ENCODE measurements around the gene TMCO4. TPM values are rescaled to one million over a fixed set of nuclear protein-coding genes. Genes with fewer than 3 reads are reported as not detected.

TMCO4 gene
- total RNA-seq, 4 donors from 2014 or later, result 22.5 to 26.2 (median 23.8) TPM

GRCh38 chr1:19680644-19681043 lies 119.1 kb downstream of the TMCO4 start:
- TF ChIP-seq CTCF (IDR thresholded peaks at IDR 0.05; ENCODE audit: low read depth), result no peak

GRCh38 chr1:19679691-19680090 lies 120.0 kb downstream of the TMCO4 start:
- TF ChIP-seq CTCF (IDR thresholded peaks at IDR 0.05; ENCODE audit: low read depth), result no peak

- TF ChIP-seq CTCF (IDR thresholded peaks at IDR 0.05; ENCODE audit: low read depth), result no peak
These were observed 120.7 kb downstream of the TMCO4 start for GRCh38 chr1:19678931-19679453.

- TF ChIP-seq CTCF (IDR thresholded peaks at IDR 0.05; ENCODE audit: low read depth), result no peak
These were observed 121.2 kb downstream of the TMCO4 start for GRCh38 chr1:19678493-19678892.

GRCh38 chr1:19676438-19676922 lies 123.2 kb downstream of the TMCO4 start:
- TF ChIP-seq CTCF (IDR thresholded peaks at IDR 0.05; ENCODE audit: low read depth), result no peak

GRCh38 chr1:19675797-19676196 lies 123.9 kb downstream of the TMCO4 start:
- TF ChIP-seq CTCF (IDR thresholded peaks at IDR 0.05; ENCODE audit: low read depth), result no peak

- TF ChIP-seq CTCF (IDR thresholded peaks at IDR 0.05; ENCODE audit: low read depth), result no peak
These were observed 127.5 kb downstream of the TMCO4 start for GRCh38 chr1:19672237-19672636.

All from subcutaneous adipose tissue (tissue), 4 donors.